Stomach smooth muscle (tissue), 2 donors: ENCODE data around the gene HCAR1.
"Not testable (repeated sequence)": the region's sequence is repeated elsewhere in the genome, so short reads cannot be mapped to it uniquely, and the experiment has no call there.

Experiments used
- H3K27ac ChIP-seq: one replicate; pipeline ENCODE4 v1.7.0; 2013; ENCODE audit warnings: mild to moderate bottlenecking, low read length, inconsistent platforms
- H3K27me3 ChIP-seq, 2 donors: one replicate each; pipeline ENCODE4 v1.7.0; 2013; ENCODE audit warnings: low read length in 2 of 2; ENCODE audit not compliant: insufficient read depth in 2 of 2, control insufficient read depth in 1 of 2
- H3K36me3 ChIP-seq, 2 donors: one replicate each; pipeline ENCODE4 v1.7.0; 2013; ENCODE audit warnings: low read length in 2 of 2; ENCODE audit not compliant: control insufficient read depth in 2 of 2, insufficient read depth in 2 of 2
- H3K4me1 ChIP-seq: one replicate; pipeline ENCODE4 v1.7.0; 2013; ENCODE audit warnings: low read length; ENCODE audit not compliant: control insufficient read depth, insufficient read depth
- H3K4me3 ChIP-seq, 2 donors: one replicate each; pipeline ENCODE4 v1.7.0; 2013; ENCODE audit warnings: low read length in 2 of 2
- H3K9ac ChIP-seq, 2 donors: one replicate each; pipeline ENCODE4 v1.7.0; 2013; ENCODE audit warnings: low read length in 2 of 2, mild to moderate bottlenecking in 1 of 2
- H3K9me3 ChIP-seq, 2 donors: one replicate each; pipeline ENCODE4 v1.7.0; 2013; ENCODE audit warnings: low read length in 2 of 2; ENCODE audit not compliant: control insufficient read depth in 2 of 2
- donor health status: healthy.
- donor health status: Pancreatic carcinoma.

Gene HCAR1

GRCh38 chr12:122730215-122731014 is at the start of gene HCAR1:
Gene HCAR1 (minus strand): TSS chr12:122730844. CDS start chr12:122730339, 505 bp downstream.
- Histone ChIP-seq H3K9me3 (no peaks in the 10 kb centered on the region), H3K9ac (no peak within 1 kb of the TSS)

DNA sequence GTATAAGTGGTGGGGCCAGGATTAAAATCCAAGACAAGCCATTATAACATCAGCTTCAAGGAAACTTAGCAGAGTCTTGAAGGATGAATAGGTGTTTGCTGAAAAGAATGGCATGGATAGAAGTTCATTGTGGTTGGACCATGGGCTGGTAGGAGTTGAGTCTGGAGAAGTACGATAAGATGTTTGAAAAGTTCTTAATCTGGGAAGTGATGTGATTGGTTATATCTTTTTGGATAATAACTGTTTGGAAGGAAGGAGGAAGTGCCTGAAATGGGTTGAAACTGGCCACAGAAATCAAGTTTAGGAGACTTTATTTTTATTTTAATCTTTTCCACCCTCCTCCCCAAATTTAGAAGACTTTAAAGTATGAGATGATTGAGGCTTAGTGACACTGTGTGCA is 26.9 kb upstream of the HCAR1 start:
- H3K27me3 ChIP-seq: no peaks in the 10 kb centered on the region
- H3K9me3 ChIP-seq: no peaks in the 10 kb centered on the region
- H3K4me1 ChIP-seq: peaks cover 11% of the 10 kb centered on the region
- H3K9ac ChIP-seq: no peak overlapping the region
- H3K27ac ChIP-seq: no peak overlapping the region
- H3K36me3 ChIP-seq: peaks cover 13 to 23% of the 10 kb centered on the region in 2 donors
- no peak overlapping the region for H3K4me3 ChIP-seq

More at GRCh38 chr12:122730215-122731014, at the start of gene HCAR1:
- Histone ChIP-seq H3K27ac (no peak within 1 kb of the TSS), H3K4me3 (peak within 1 kb of the TSS in 1 of 2 donors; percentile 29), H3K27me3 (peaks cover 0 to 2% of the 10 kb centered on the region in 2 donors), H3K36me3 (no peaks in the 10 kb centered on the region), H3K4me1 (no peaks in the 10 kb centered on the region)

- H3K9ac ChIP-seq: peak overlapping the region in 1 of 2 donors; percentile 96
- H3K27me3 ChIP-seq: no peaks in the 10 kb centered on the region
- peaks cover 11% of the 10 kb centered on the region for H3K4me1 ChIP-seq
- no peak overlapping the region for H3K27ac ChIP-seq
- H3K4me3 ChIP-seq: no peak overlapping the region
- peaks cover 11 to 23% of the 10 kb centered on the region in 2 donors for H3K36me3 ChIP-seq
- no peaks in the 10 kb centered on the region for H3K9me3 ChIP-seq
Observed at GRCh38 chr12:122754790-122755189, 24.1 kb upstream of the HCAR1 start.

GRCh38 chr12:122753319-122753650 is 22.6 kb upstream of the HCAR1 start:
- peak overlapping the region; percentile 96 to 97 for H3K9ac ChIP-seq
- peaks cover 11% of the 10 kb centered on the region for H3K4me1 ChIP-seq
- H3K36me3 ChIP-seq: peaks cover 8 to 18% of the 10 kb centered on the region in 2 donors
- no peaks in the 10 kb centered on the region for H3K9me3 ChIP-seq
- H3K4me3 ChIP-seq: peak overlapping the region; percentile 77 to 91
- H3K27me3 ChIP-seq: no peaks in the 10 kb centered on the region
- H3K27ac ChIP-seq: peak overlapping the region; percentile 69

DNA sequence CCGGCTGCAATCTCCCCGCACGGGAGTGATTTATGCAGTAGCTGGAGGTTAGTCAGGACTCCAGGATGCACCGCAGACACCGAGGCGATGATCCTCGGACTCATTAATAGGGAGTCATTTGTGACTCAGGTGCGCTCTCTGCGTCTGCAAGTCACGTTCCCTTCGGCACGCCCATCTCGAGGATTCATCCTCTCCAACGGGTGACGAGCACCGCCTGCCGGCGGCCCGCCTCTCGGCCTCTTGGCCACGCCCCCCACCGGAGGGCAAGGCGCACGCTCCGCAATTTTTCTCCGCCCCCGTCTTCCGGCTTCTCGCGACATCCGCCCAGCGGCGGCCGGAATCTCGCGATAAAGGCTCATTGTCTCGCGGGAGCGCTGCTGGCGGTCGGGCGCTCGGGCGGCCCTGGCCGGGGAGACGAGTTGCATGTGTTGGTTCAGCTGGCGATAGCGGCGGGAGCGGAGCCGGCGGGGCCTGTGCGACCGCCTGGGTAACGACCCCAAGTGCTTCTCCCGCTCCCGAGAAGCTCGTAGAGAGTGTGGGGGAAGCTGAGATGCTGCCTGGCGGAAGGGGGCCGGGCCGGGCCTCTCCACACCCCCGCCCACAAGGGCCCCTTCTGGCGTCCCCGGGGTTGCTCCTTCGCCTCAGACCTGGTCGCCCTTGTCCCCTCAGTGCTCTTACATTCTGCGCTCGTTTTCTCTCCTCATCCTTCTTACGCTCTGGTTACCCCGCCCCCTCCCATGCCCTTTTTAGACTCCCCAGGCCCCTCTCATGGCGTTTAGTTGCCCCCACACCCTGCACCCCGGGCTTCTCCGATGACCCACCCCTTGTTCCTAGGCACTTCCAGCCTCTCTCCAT is 22.0 kb upstream of the HCAR1 start, which contains the start of gene DENR:
Gene DENR (plus strand): TSS at position 361 of the 855 bp plus-strand sequence. CDS start 878 bp downstream, outside the sequence.
- Histone ChIP-seq H3K36me3 (peaks cover 8 to 16% of the 10 kb centered on the region in 2 donors), H3K9ac (peak within 1 kb of the TSS; percentile 96 to 97), H3K9me3 (no peaks in the 10 kb centered on the region), H3K4me1 (peaks cover 11% of the 10 kb centered on the region), H3K27me3 (no peaks in the 10 kb centered on the region), H3K4me3 (peak within 1 kb of the TSS; percentile 88 to 91), H3K27ac (peak within 1 kb of the TSS; percentile 69)

DNA sequence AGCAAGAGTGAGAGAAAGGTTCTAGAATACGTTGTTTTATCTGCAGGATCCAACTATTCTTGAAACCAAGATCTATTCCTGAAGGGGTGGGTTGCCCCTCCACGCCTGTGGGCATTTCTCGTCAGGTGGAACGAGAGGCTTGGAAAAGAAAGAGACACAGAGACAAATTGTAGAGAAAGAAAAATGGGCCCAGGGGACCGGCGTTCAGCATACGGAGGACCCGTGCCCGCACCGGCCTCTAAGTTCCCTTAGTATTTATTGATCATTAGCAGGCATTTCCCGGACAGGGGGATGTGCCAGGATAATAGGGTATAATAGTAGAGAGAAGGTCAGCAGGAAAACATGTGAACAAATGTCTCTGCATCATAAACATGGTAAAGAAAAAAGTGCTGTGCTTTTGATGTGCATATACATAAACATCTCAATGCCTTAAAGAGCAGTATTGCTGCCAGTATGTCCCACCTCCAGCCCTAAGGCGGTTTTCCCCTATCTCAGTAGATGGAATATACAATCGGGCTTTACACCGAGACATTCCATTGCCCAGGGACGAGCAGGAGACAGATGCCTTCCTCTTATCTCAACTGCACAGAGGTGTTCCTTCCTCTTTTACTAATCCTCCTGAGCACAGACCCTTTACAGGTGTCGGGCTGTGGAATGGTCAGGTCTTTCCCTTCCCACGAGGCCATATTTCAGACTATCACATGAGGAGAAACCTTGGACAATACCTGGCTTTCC is 20.3 kb upstream of the HCAR1 start:
- not testable (repeated sequence) for H3K9me3 ChIP-seq, H3K9ac ChIP-seq, H3K4me3 ChIP-seq, H3K27ac ChIP-seq, H3K27me3 ChIP-seq
- Histone ChIP-seq H3K4me1 (peaks cover 11% of the 10 kb centered on the region), H3K36me3 (peaks cover 6 to 13% of the 10 kb centered on the region in 2 donors)

GRCh38 chr12:122749569-122750332 is 19.1 kb upstream of the HCAR1 start:
- Histone ChIP-seq H3K9ac (no peak overlapping the region), H3K4me3 (no peak overlapping the region), H3K27ac (no peak overlapping the region)

GRCh38 chr12:122747224-122748135 is 16.8 kb upstream of the HCAR1 start:
- no peaks in the 10 kb centered on the region for H3K4me1 ChIP-seq
- H3K27me3 ChIP-seq: no peaks in the 10 kb centered on the region
- H3K9me3 ChIP-seq: no peaks in the 10 kb centered on the region
- no peak overlapping the region for H3K9ac ChIP-seq
- no peaks in the 10 kb centered on the region for H3K36me3 ChIP-seq
- no peak overlapping the region for H3K4me3 ChIP-seq
- H3K27ac ChIP-seq: no peak overlapping the region

More at GRCh38 chr12:122749569-122750332, 19.1 kb upstream of the HCAR1 start:
- Histone ChIP-seq H3K9me3 (no peaks in the 10 kb centered on the region), H3K27me3 (no peaks in the 10 kb centered on the region), H3K36me3 (peaks cover 2 to 6% of the 10 kb centered on the region in 2 donors), H3K4me1 (peaks cover 11% of the 10 kb centered on the region)

GRCh38 chr12:122743895-122744525 is 13.4 kb upstream of the HCAR1 start:
- no peak overlapping the region for H3K27ac ChIP-seq

More at GRCh38 chr12:122743895-122744525, 13.4 kb upstream of the HCAR1 start:
- no peaks in the 10 kb centered on the region for H3K27me3 ChIP-seq
- H3K4me1 ChIP-seq: no peaks in the 10 kb centered on the region
- H3K9ac ChIP-seq: no peak overlapping the region
- no peak overlapping the region for H3K4me3 ChIP-seq
- no peaks in the 10 kb centered on the region for H3K9me3 ChIP-seq
- no peaks in the 10 kb centered on the region for H3K36me3 ChIP-seq
